ENCODE measurements around the gene GAN.

- TF ChIP-seq CTCF (IDR thresholded peaks at IDR 0.05) (no peak), POLR2A (IDR thresholded peaks at IDR 0.05) (no peak)
Observed at GRCh38 chr16:81278526-81278925, 36.2 kb upstream of the GAN start.
